OCI-LY7 (cell line): ENCODE measurements around the gene UBE2Q1.
"Not testable (repeated sequence)": the region's sequence is repeated elsewhere in the genome, so short reads cannot be mapped to it uniquely, and the experiment has no call there.

Source experiments
- EZH2phosphoT487 ChIP-seq: fragments of 200-600 bp; sonication (generic); IDR thresholded peaks from 2 replicates; pipeline ENCODE4 v1.6.1; 2018; ENCODE audit warnings: low read depth, borderline replicate concordance, mild to moderate bottlenecking, mixed run types, antibody characterized with exemption, low read length, moderate library complexity, mixed read lengths
- TF ChIP-seq, protein P1 (sequence below): fragments of 200-600 bp; sonication (generic); conservative IDR thresholded peaks from 2 replicates; pipeline ENCODE4 v1.5.1; 2014; ENCODE audit warnings: mild to moderate bottlenecking, antibody characterized with exemption, low read length, moderate library complexity, mixed read lengths

DNA sequence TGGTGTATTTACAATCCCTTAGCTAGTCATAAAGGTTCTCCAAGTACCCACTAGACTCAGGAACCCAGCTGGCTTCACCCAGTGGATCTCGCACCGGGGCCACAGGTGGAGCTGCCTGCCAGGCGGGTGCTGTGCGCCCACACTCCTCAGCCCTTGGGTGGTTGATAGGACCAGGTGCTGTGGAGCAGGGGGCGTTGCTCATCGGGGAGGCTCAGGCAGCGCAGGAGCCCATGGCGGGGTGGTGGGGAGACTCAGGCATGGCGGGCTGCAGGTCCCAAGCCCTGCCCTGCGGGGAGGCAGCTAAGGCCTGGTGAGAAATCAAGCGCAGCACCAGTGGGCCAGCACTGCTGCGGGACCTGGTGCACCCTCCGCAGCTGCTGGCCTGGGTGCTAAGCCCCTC lies 26.5 kb downstream of the UBE2Q1 start:
- TF ChIP-seq, protein P1, sequence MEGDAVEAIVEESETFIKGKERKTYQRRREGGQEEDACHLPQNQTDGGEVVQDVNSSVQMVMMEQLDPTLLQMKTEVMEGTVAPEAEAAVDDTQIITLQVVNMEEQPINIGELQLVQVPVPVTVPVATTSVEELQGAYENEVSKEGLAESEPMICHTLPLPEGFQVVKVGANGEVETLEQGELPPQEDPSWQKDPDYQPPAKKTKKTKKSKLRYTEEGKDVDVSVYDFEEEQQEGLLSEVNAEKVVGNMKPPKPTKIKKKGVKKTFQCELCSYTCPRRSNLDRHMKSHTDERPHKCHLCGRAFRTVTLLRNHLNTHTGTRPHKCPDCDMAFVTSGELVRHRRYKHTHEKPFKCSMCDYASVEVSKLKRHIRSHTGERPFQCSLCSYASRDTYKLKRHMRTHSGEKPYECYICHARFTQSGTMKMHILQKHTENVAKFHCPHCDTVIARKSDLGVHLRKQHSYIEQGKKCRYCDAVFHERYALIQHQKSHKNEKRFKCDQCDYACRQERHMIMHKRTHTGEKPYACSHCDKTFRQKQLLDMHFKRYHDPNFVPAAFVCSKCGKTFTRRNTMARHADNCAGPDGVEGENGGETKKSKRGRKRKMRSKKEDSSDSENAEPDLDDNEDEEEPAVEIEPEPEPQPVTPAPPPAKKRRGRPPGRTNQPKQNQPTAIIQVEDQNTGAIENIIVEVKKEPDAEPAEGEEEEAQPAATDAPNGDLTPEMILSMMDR: not testable (repeated sequence)
- TF ChIP-seq EZH2phosphoT487: not testable (repeated sequence)
